WERI-Rb-1 (cell line): Measurements from ENCODE around the gene TMEM108.

Source experiments
- DNase-seq: peaks from one replicate; pipeline ENCODE4 v3.0.0-alpha.2; 2020
- H3K27ac ChIP-seq: fragments of 250-450 bp; sonication (Bioruptor Pico); 2 replicates; pipeline ENCODE4 v1.5.1; 2020; ENCODE audit warnings: mild to moderate bottlenecking, moderate library complexity
- H3K27me3 ChIP-seq: fragments of 250-450 bp; sonication (Bioruptor Pico); 2 replicates; pipeline ENCODE4 v1.5.1; 2021; ENCODE audit warnings: mild to moderate bottlenecking, low read depth, moderate library complexity; ENCODE audit not compliant: insufficient read depth, severe bottlenecking
- H3K36me3 ChIP-seq: fragments of 250-450 bp; sonication (Bioruptor Pico); 2 replicates; pipeline ENCODE4 v1.5.1; 2020; ENCODE audit warnings: mild to moderate bottlenecking, moderate library complexity
- H3K4me3 ChIP-seq: 2 replicates; pipeline ENCODE4 v1.5.1; 2011; ENCODE audit warnings: low read depth, mild to moderate bottlenecking, control low read depth, low read length
- H3K9me3 ChIP-seq: fragments of 250-450 bp; sonication (Bioruptor Pico); 2 replicates; pipeline ENCODE4 v1.5.1; 2021; ENCODE audit warnings: mild to moderate bottlenecking, moderate library complexity; ENCODE audit not compliant: severe bottlenecking
- CTCF ChIP-seq: IDR thresholded peaks from 2 replicates; pipeline ENCODE4 v1.5.1; 2011; ENCODE audit warnings: low read depth, mild to moderate bottlenecking, control low read depth, inconsistent platforms, low read length

The TMEM108 gene

DNA sequence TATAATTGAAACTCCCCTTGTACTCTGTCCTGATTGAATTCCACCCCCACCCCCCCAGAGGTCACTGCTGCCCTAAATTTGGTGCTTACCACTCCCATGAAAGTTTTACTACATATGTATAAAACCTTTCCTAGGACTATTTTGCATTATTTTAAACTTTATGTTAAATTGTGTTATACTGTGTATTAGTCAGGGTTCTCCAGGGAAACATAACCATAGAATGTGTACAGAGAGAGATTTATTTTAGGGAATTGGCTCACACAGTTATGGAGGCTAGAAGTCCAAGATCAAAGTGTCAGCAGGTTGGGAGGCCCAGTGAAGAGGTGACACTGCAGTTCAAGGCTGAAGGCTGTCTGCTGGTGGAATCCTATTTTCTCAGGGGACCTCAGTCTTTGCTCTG lies 390.9 kb downstream of the TMEM108 start:
- no peak for DNase-seq
- no peak for TF ChIP-seq CTCF
- Histone ChIP-seq H3K36me3 (no peaks in the 10 kb centered on the region), H3K27me3 (no peaks in the 10 kb centered on the region), H3K9me3 (no peaks in the 10 kb centered on the region), H3K27ac (no peak overlapping the region), H3K4me3 (no peak overlapping the region)

DNA sequence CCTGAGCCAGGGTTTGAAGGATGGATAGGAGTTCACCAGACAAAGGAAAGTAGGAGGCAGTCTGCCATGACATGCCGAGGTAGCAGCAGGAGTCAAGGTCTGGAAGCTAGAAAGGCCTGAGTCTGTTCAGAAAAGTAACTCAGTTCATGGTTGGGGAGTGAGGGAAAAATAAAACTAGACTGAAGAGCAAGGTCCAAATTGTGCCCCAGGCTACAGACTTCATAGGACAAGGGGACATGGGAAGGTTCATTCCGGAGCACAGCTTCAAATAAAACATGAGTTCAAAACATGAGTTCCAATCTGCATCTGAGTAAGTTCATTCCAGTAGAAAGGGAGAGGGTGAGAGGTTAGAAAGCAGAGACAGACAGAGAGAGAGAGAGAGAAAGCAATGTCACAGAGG lies 401.4 kb downstream of the TMEM108 start:
- Histone ChIP-seq H3K9me3 (no peaks in the 10 kb centered on the region), H3K27ac (no peak overlapping the region), H3K27me3 (peaks cover 8% of the 10 kb centered on the region), H3K36me3 (no peaks in the 10 kb centered on the region), H3K4me3 (no peak overlapping the region)
- no peak for DNase-seq
- TF ChIP-seq CTCF, result no peak

DNA sequence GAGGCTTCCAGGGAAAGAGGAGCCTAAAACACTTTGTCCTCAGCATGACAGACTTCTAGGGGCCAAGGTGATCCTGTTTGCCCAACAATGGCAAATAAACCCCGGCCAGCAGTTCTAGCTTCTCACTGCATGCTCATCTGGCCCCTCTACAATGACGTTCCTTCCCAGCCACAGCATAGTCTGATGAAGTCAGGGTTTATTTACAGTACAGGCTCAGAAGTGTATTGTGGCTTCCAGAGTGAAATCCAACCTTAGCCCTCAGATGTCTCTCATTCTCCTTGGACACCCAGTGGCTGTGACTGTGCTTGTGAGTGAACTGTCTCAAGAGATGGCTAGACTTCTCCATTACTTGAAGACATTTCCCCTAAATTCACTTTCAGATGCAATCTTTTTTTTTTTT lies 402.5 kb downstream of the TMEM108 start:
- peaks cover under 1% of the 10 kb centered on the region for H3K27me3 ChIP-seq
- H3K36me3 ChIP-seq, result no peaks in the 10 kb centered on the region
- no peaks in the 10 kb centered on the region for H3K9me3 ChIP-seq
- TF ChIP-seq CTCF, result no peak
- no peak for DNase-seq
- H3K4me3 ChIP-seq, result no peak overlapping the region
- H3K27ac ChIP-seq, result no peak overlapping the region

- H3K36me3 ChIP-seq, result no peaks in the 10 kb centered on the region
- no peak overlapping the region for H3K4me3 ChIP-seq
- DNase-seq, result no peak
- H3K27ac ChIP-seq, result no peak overlapping the region
- H3K9me3 ChIP-seq, result no peaks in the 10 kb centered on the region
- H3K27me3 ChIP-seq, result no peaks in the 10 kb centered on the region
- TF ChIP-seq CTCF, result no peak
Observed at GRCh38 chr3:133441867-133442270, 403.7 kb downstream of the TMEM108 start.

GRCh38 chr3:133442518-133442917 lies 404.3 kb downstream of the TMEM108 start:
- TF ChIP-seq CTCF, result no peak
- Histone ChIP-seq H3K36me3 (no peaks in the 10 kb centered on the region), H3K27me3 (no peaks in the 10 kb centered on the region), H3K4me3 (no peak overlapping the region), H3K27ac (no peak overlapping the region), H3K9me3 (no peaks in the 10 kb centered on the region)
- no peak for DNase-seq

DNA sequence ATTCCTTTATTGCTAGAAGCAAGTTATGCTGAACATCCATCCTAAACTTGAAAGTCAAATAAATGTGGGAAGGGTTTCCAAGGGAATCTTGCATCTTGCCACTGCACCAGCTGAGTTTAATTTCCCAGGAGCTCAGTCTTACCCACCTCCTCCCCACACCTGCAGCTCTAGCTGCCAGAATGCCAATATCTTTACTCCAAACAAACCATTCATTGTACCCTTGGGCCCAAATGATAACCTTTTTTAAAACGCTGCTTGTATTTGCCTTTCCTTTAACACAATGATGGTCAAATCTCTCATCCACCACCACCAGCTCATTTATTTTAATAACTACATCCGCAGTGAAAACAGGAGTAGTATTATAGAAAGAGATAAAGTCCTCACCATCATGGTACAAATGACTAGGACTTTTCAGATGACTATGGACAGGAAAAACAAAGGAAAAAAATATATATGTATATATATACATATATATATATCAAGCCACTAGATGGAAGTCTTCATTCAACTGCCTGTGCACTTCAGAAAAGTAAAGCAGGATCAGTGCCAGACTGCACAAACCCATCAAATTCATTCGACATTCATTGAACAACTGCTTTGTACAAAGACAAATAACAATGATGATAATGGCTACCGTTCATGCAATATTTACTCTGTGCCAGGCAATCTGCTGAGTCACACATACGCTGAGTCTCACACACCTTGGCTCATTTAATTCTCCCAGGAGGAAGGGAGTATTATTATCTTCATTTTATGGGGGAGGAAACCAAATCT lies 405.6 kb downstream of the TMEM108 start:
- no peak for TF ChIP-seq CTCF
- DNase-seq, result no peak
- Histone ChIP-seq H3K9me3 (no peaks in the 10 kb centered on the region), H3K27me3 (no peaks in the 10 kb centered on the region), H3K36me3 (no peaks in the 10 kb centered on the region), H3K27ac (no peak overlapping the region), H3K4me3 (no peak overlapping the region)
